ENCODE measurements around the gene CD244. TPM values are rescaled to one million over a fixed set of nuclear protein-coding genes. Genes with fewer than 3 reads are reported as not detected.

The CD244 gene
- polyA plus RNA-seq, 1 donor from 2014 or later: not detected

DNA sequence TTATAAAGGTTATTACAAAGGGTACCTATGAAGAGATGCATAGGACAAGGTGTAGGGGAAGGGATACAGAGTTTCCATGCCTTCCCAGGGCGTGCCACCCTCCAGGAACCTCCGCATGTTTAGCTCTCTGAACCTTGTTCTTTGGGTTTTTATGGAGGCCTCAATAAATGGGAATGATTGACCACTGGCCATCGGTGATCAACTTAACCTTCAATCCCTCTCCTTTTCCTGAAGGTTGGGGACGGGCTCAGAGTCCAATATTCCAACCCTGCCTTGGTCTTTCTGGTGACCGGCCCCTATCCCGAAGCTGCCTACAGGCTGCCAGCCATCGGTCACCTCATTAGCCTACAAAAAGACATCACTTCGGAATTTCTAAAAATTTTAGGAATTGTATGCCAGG, 11.7 kb downstream of the CD244 start:
- H3K9me2 ChIP-seq (ENCODE audit: insufficient read depth, low read length): no peaks in the 10 kb centered on the region
- no peaks in the 10 kb centered on the region for H3F3A ChIP-seq (ENCODE audit: insufficient read depth, low read length, poor library complexity, severe bottlenecking)
- H4K20me1 ChIP-seq (ENCODE audit: insufficient read depth): no peaks in the 10 kb centered on the region
- H3K9me3 ChIP-seq (ENCODE audit: low read length): no peaks in the 10 kb centered on the region
- H3K27me3 ChIP-seq (ENCODE audit: insufficient read depth, low read depth, low read length): no peaks in the 10 kb centered on the region
- H3K4me2 ChIP-seq (ENCODE audit: low read length): no peak overlapping the region
- no peaks in the 10 kb centered on the region for H3K36me3 ChIP-seq (ENCODE audit: insufficient read depth, low read length)
- TF ChIP-seq TAF1 (IDR thresholded peaks at IDR 0.05; ENCODE audit: low read depth) (no peak), EP300 (conservative IDR thresholded peaks at IDR 0.05; ENCODE audit: poor library complexity, severe bottlenecking) (no peak), MXI1 (conservative IDR thresholded peaks at IDR 0.05; ENCODE audit: poor library complexity, severe bottlenecking) (no peak), POLR2AphosphoS5 (IDR thresholded peaks at IDR 0.05) (no peak), RAD21 (conservative IDR thresholded peaks at IDR 0.05) (no peak), EZH2 (IDR thresholded peaks at IDR 0.05; ENCODE audit: borderline replicate concordance, insufficient read depth, low read length, poor library complexity, severe bottlenecking) (no peak), SMC3 (conservative IDR thresholded peaks at IDR 0.05; ENCODE audit: poor library complexity) (no peak)
- TF ChIP-seq, protein P1, sequence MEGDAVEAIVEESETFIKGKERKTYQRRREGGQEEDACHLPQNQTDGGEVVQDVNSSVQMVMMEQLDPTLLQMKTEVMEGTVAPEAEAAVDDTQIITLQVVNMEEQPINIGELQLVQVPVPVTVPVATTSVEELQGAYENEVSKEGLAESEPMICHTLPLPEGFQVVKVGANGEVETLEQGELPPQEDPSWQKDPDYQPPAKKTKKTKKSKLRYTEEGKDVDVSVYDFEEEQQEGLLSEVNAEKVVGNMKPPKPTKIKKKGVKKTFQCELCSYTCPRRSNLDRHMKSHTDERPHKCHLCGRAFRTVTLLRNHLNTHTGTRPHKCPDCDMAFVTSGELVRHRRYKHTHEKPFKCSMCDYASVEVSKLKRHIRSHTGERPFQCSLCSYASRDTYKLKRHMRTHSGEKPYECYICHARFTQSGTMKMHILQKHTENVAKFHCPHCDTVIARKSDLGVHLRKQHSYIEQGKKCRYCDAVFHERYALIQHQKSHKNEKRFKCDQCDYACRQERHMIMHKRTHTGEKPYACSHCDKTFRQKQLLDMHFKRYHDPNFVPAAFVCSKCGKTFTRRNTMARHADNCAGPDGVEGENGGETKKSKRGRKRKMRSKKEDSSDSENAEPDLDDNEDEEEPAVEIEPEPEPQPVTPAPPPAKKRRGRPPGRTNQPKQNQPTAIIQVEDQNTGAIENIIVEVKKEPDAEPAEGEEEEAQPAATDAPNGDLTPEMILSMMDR (IDR thresholded peaks at IDR 0.05; ENCODE audit: poor library complexity, severe bottlenecking): no peak
- TF ChIP-seq, protein P2, sequence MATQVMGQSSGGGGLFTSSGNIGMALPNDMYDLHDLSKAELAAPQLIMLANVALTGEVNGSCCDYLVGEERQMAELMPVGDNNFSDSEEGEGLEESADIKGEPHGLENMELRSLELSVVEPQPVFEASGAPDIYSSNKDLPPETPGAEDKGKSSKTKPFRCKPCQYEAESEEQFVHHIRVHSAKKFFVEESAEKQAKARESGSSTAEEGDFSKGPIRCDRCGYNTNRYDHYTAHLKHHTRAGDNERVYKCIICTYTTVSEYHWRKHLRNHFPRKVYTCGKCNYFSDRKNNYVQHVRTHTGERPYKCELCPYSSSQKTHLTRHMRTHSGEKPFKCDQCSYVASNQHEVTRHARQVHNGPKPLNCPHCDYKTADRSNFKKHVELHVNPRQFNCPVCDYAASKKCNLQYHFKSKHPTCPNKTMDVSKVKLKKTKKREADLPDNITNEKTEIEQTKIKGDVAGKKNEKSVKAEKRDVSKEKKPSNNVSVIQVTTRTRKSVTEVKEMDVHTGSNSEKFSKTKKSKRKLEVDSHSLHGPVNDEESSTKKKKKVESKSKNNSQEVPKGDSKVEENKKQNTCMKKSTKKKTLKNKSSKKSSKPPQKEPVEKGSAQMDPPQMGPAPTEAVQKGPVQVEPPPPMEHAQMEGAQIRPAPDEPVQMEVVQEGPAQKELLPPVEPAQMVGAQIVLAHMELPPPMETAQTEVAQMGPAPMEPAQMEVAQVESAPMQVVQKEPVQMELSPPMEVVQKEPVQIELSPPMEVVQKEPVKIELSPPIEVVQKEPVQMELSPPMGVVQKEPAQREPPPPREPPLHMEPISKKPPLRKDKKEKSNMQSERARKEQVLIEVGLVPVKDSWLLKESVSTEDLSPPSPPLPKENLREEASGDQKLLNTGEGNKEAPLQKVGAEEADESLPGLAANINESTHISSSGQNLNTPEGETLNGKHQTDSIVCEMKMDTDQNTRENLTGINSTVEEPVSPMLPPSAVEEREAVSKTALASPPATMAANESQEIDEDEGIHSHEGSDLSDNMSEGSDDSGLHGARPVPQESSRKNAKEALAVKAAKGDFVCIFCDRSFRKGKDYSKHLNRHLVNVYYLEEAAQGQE (IDR thresholded peaks at IDR 0.05; ENCODE audit: borderline replicate concordance): no peak
- H3K4me3 ChIP-seq (ENCODE audit: low read length): no peak overlapping the region
- no peaks in the 10 kb centered on the region for H3K79me2 ChIP-seq (replicated peaks; ENCODE audit: insufficient read depth, low read length)
- no peak overlapping the region for H3K9ac ChIP-seq (ENCODE audit: low read length)
- H2AFZ ChIP-seq (ENCODE audit: low read depth, low read length): no peak overlapping the region
- H3K27ac ChIP-seq (ENCODE audit: low read length): no peak overlapping the region

GRCh38 chr1:160850541-160850940, 12.1 kb downstream of the CD244 start:
- Histone ChIP-seq H3K9me3 (ENCODE audit: low read length) (no peaks in the 10 kb centered on the region), H3K27me3 (ENCODE audit: insufficient read depth, low read depth, low read length) (no peaks in the 10 kb centered on the region), H3F3A (ENCODE audit: insufficient read depth, low read length, poor library complexity, severe bottlenecking) (no peaks in the 10 kb centered on the region), H3K4me2 (ENCODE audit: low read length) (no peak overlapping the region), H3K9ac (ENCODE audit: low read length) (no peak overlapping the region), H4K20me1 (ENCODE audit: insufficient read depth) (no peaks in the 10 kb centered on the region), H3K4me3 (ENCODE audit: low read length) (no peak overlapping the region), H3K36me3 (ENCODE audit: insufficient read depth, low read length) (no peaks in the 10 kb centered on the region), H3K79me2 (replicated peaks; ENCODE audit: insufficient read depth, low read length) (no peaks in the 10 kb centered on the region), H2AFZ (ENCODE audit: low read depth, low read length) (no peak overlapping the region), H3K27ac (ENCODE audit: low read length) (no peak overlapping the region), H3K9me2 (ENCODE audit: insufficient read depth, low read length) (no peaks in the 10 kb centered on the region)
- TF ChIP-seq, protein P2 (IDR thresholded peaks at IDR 0.05; ENCODE audit: borderline replicate concordance): no peak
- TF ChIP-seq POLR2AphosphoS5 (IDR thresholded peaks at IDR 0.05): no peak
- TF ChIP-seq MXI1 (conservative IDR thresholded peaks at IDR 0.05; ENCODE audit: poor library complexity, severe bottlenecking): no peak
- no peak for TF ChIP-seq EZH2 (IDR thresholded peaks at IDR 0.05; ENCODE audit: borderline replicate concordance, insufficient read depth, low read length, poor library complexity, severe bottlenecking)
- no peak for TF ChIP-seq TAF1 (IDR thresholded peaks at IDR 0.05; ENCODE audit: low read depth)
- TF ChIP-seq RAD21 (conservative IDR thresholded peaks at IDR 0.05): no peak
- TF ChIP-seq SMC3 (conservative IDR thresholded peaks at IDR 0.05; ENCODE audit: poor library complexity): no peak
- TF ChIP-seq EP300 (conservative IDR thresholded peaks at IDR 0.05; ENCODE audit: poor library complexity, severe bottlenecking): no peak
- TF ChIP-seq, protein P1 (IDR thresholded peaks at IDR 0.05; ENCODE audit: poor library complexity, severe bottlenecking): no peak

Data from neural cell (in vitro differentiated cells).